GM10248 (cell line): ENCODE results near the gene DPH2.

Experiments
- CTCF ChIA-PET: fragments of 300-600 bp; sonication (Branson Sonifier 250); formaldehyde crosslinking; extraction: SDS; loops from one replicate; lab custom pipeline; 2021; ENCODE audit warnings: antibody characterized with exemption; lab: Yijun Ruan, JAX
- POLR2A ChIA-PET: fragments of 350-650 bp; sonication (Branson Sonifier 250); formaldehyde crosslinking; extraction: SDS; loops from one replicate; lab custom pipeline; 2020; ENCODE audit warnings: antibody characterized with exemption; lab: Yijun Ruan, JAX
- DNase-seq: peaks from one replicate; pipeline ENCODE4 v3.0.0; 2012; ENCODE audit errors: extremely low spot score
- TF ChIP-seq, protein P1 (sequence below): IDR thresholded peaks from 2 replicates; pipeline ENCODE4 v1.5.1; 2012; ENCODE audit warnings: mild to moderate bottlenecking, low read depth; ENCODE audit errors: extremely low read depth, missing control alignments, control extremely low read depth

DPH2 gene

DNA sequence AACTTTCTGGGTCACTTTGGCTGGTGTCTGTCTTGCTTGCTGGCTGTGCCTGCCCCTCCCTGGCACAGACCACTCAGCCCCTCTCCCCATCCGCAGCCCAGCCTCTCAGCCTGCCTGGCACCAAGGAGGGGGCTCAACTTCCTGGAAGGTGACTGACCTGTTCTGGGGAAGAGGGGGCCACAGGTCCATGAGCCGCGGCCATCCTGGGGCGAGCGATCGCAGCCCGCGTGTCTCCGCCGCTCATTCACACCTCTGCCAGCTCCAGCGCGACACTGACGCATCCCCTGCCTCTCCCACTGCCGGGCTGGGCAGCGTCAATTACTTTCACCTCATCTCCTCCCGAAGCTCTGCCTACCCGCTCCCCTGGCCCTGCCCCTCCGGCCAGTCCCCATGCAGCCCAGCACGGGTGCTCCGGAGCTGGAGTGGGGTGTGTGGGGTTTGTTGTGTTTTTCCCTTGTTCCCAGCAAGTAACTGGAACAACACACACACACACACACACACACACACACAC lies 47.1 kb downstream of the DPH2 start:
- ChIA-PET CTCF (interaction anchor here (0.8 to 6.6 kb wide), 4 partner anchors 11 to 20 kb away, joined by 3 to 42 read pairs (median 4); no protein-coding TSS in a partner anchor), POLR2A (interaction anchor here (1.1 kb wide), 1 partner anchor 575 kb away, joined by 3 read pairs; no protein-coding TSS in a partner anchor)
- TF ChIP-seq, protein P1, sequence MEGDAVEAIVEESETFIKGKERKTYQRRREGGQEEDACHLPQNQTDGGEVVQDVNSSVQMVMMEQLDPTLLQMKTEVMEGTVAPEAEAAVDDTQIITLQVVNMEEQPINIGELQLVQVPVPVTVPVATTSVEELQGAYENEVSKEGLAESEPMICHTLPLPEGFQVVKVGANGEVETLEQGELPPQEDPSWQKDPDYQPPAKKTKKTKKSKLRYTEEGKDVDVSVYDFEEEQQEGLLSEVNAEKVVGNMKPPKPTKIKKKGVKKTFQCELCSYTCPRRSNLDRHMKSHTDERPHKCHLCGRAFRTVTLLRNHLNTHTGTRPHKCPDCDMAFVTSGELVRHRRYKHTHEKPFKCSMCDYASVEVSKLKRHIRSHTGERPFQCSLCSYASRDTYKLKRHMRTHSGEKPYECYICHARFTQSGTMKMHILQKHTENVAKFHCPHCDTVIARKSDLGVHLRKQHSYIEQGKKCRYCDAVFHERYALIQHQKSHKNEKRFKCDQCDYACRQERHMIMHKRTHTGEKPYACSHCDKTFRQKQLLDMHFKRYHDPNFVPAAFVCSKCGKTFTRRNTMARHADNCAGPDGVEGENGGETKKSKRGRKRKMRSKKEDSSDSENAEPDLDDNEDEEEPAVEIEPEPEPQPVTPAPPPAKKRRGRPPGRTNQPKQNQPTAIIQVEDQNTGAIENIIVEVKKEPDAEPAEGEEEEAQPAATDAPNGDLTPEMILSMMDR = no peak
- DNase-seq = no peak

DNA sequence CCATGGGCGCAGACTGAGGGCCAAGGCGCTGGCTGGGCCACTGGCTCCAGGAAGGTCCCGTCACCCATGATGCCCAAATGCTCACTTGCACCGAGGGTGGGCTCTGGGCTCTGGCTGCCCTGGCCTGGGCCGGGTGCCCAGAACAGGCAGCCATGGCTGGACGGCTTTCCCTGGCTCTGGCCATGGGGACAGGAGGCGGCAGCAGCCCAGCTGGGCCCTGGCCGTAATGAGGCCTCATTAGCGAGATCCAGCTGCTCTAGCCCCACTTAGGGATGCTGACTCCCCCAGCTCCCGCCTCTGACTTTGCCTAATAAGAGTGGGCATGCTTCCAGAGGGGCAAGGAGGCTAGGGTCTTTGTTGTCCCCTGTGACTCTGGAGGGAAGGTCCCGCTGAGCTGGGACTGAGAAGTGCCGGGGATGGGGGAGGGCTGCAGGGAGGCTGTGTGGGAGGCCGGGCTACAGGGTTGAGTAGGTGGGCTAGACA lies 49.7 kb downstream of the DPH2 start:
- ChIA-PET POLR2A (interaction anchor here (0.5 kb wide), 1 partner anchor 958 kb away, joined by 3 read pairs; no protein-coding TSS in a partner anchor), CTCF (interaction anchor here (1.3 to 6.6 kb wide), 3 partner anchors 10 to 17 kb away, joined by 3 to 42 read pairs (median 17); no protein-coding TSS in a partner anchor)
- no peak for DNase-seq
- TF ChIP-seq, protein P1 = no peak

- POLR2A ChIA-PET = interaction anchor here (0.5 kb wide), 1 partner anchor 959 kb away, joined by 3 read pairs; no protein-coding TSS in a partner anchor
- no peak for DNase-seq
- TF ChIP-seq, protein P1 = no peak
- CTCF ChIA-PET = interaction anchor here (1.0 to 6.6 kb wide), 5 partner anchors 8 to 27 kb away, joined by 3 to 42 read pairs (median 7); partner anchors contain the start of gene SLC6A9
Measured at GRCh38 chr1:44020464-44020863, 50.7 kb downstream of the DPH2 start.

GRCh38 chr1:44021156-44021555 lies 51.3 kb downstream of the DPH2 start:
- CTCF ChIA-PET = interaction anchor here (1.0 to 6.6 kb wide), 6 partner anchors 7 to 258 kb away, joined by 3 to 42 read pairs (median 6); partner anchors contain the start of gene SLC6A9
- no peak for DNase-seq
- POLR2A ChIA-PET = no interaction called here
- TF ChIP-seq, protein P1 = no peak

- TF ChIP-seq, protein P1 = no peak
- ChIA-PET POLR2A (no interaction called here), CTCF (interaction anchor here (1.3 to 6.6 kb wide), 7 partner anchors 10 to 259 kb away, joined by 3 to 42 read pairs (median 4); partner anchors contain the start of gene SLC6A9)
- DNase-seq = no peak
Measured at GRCh38 chr1:44021581-44022321, 51.9 kb downstream of the DPH2 start.
